Mesenchymal stem cell (in vitro differentiated cells and primary cell): ENCODE results near the gene CARNS1.

ENCODE experiments used
- DNase-seq: peaks from one replicate; pipeline ENCODE4 v3.0.0-alpha.2; 2013
- H2AFZ ChIP-seq: one replicate; pipeline ENCODE4 v1.6.1; 2013; ENCODE audit warnings: low read depth, mild to moderate bottlenecking, control low read depth, inconsistent platforms, low read length, moderate library complexity
- H2AK5ac ChIP-seq: 2 replicates; pipeline ENCODE4 v1.6.1; 2013; ENCODE audit warnings: low read length, moderate library complexity, mild to moderate bottlenecking, inconsistent platforms; ENCODE audit not compliant: severe bottlenecking
- H2BK120ac ChIP-seq: one replicate; pipeline ENCODE4 v1.6.1; 2013; ENCODE audit warnings: low read depth, mild to moderate bottlenecking, inconsistent platforms, low read length, moderate library complexity
- H2BK12ac ChIP-seq, 2 experiments: one replicate each; pipeline ENCODE4 v1.6.1; 2013; ENCODE audit warnings: inconsistent platforms in 2 of 2, low read length in 2 of 2, mild to moderate bottlenecking in 2 of 2, moderate library complexity in 2 of 2, control low read depth in 1 of 2
- H2BK15ac ChIP-seq: one replicate; pipeline ENCODE4 v1.6.1; 2013; ENCODE audit warnings: mild to moderate bottlenecking, low read depth, inconsistent platforms; ENCODE audit not compliant: poor library complexity, severe bottlenecking
- H2BK5ac ChIP-seq: 2 replicates; pipeline ENCODE4 v1.6.1; 2013; ENCODE audit warnings: low read depth, mild to moderate bottlenecking, low read length, control low read depth, inconsistent platforms; ENCODE audit not compliant: poor library complexity, severe bottlenecking
- H3K14ac ChIP-seq, 2 experiments: one replicate each; pipeline ENCODE4 v1.6.1; 2013; ENCODE audit warnings: inconsistent platforms in 2 of 2, low read length in 2 of 2, control low read depth in 1 of 2, mild to moderate bottlenecking in 1 of 2, moderate library complexity in 1 of 2
- H3K18ac ChIP-seq, 2 experiments: one replicate each; pipeline ENCODE4 v1.6.1; 2013; ENCODE audit warnings: inconsistent platforms in 2 of 2, low read length in 2 of 2, control low read depth in 1 of 2, low read depth in 1 of 2, mild to moderate bottlenecking in 1 of 2
- H3K23ac ChIP-seq, 2 experiments: one replicate each; pipeline ENCODE4 v1.6.1; 2013; ENCODE audit warnings: inconsistent platforms in 2 of 2, low read length in 2 of 2, mild to moderate bottlenecking in 2 of 2, moderate library complexity in 2 of 2, control low read depth in 1 of 2
- H3K27ac ChIP-seq: 2 replicates; pipeline ENCODE4 v1.5.1; 2013; ENCODE audit warnings: mild to moderate bottlenecking, moderate library complexity, low read length, control low read depth, inconsistent platforms; ENCODE audit not compliant: poor library complexity, severe bottlenecking
- H3K27me3 ChIP-seq, 2 experiments: 2 replicates each; pipeline versions ENCODE4 v1.6.1 to v1.7.0; 2013; ENCODE audit warnings: low read length in 2 of 2, mild to moderate bottlenecking in 2 of 2, moderate library complexity in 2 of 2, control low read depth in 1 of 2, inconsistent platforms in 1 of 2; ENCODE audit not compliant: control insufficient read depth in 1 of 2, insufficient read depth in 1 of 2
- H3K36me3 ChIP-seq, 2 experiments: 2 replicates each; pipeline versions ENCODE4 v1.6.1 to v1.7.0; 2013; ENCODE audit warnings: low read length in 2 of 2, control low read depth in 1 of 2, inconsistent platforms in 1 of 2, low read depth in 1 of 2, mild to moderate bottlenecking in 1 of 2; ENCODE audit not compliant: insufficient read depth in 2 of 2, control insufficient read depth in 1 of 2
- H3K4ac ChIP-seq, 2 experiments: one replicate each; pipeline ENCODE4 v1.6.1; 2013; ENCODE audit warnings: inconsistent platforms in 2 of 2, low read length in 2 of 2, mild to moderate bottlenecking in 2 of 2, moderate library complexity in 2 of 2, control low read depth in 1 of 2, low read depth in 1 of 2
- H3K4me1 ChIP-seq: 2 replicates; pipeline ENCODE4 v1.6.1; 2013; ENCODE audit warnings: low read depth, low read length, control low read depth; ENCODE audit not compliant: control insufficient read depth, insufficient read depth
- H3K4me2 ChIP-seq: 2 replicates; pipeline ENCODE4 v1.6.1; 2013; ENCODE audit warnings: low read length, mild to moderate bottlenecking, inconsistent platforms; ENCODE audit not compliant: poor library complexity, severe bottlenecking
- H3K4me3 ChIP-seq, 2 experiments: 2 replicates each; pipeline versions ENCODE4 v1.5.1 to v1.7.0; 2013; ENCODE audit warnings: low read length in 2 of 2, mild to moderate bottlenecking in 2 of 2, control low read depth in 1 of 2, low read depth in 1 of 2; ENCODE audit not compliant: insufficient read depth in 1 of 2
- H3K79me1 ChIP-seq: replicated peaks from 2 replicates; pipeline ENCODE4 v1.6.1; 2013; ENCODE audit warnings: mild to moderate bottlenecking, control low read depth, low read length, inconsistent platforms; ENCODE audit not compliant: poor library complexity, severe bottlenecking
- H3K9ac ChIP-seq: 2 replicates; pipeline ENCODE4 v1.7.0; 2013; ENCODE audit warnings: mild to moderate bottlenecking, low read length, moderate library complexity
- H3K9me3 ChIP-seq: 2 replicates; pipeline ENCODE4 v1.7.0; 2013; ENCODE audit warnings: mild to moderate bottlenecking, low read length; ENCODE audit not compliant: control insufficient read depth
- H4K8ac ChIP-seq: one replicate; pipeline ENCODE4 v1.6.1; 2013; ENCODE audit warnings: inconsistent platforms, mild to moderate bottlenecking, low read length, moderate library complexity
- H4K91ac ChIP-seq: one replicate; pipeline ENCODE4 v1.6.1; 2013; ENCODE audit warnings: mild to moderate bottlenecking, low read length, inconsistent platforms
- WGBS: methylation state at CpG from one replicate; pipeline ENCODE4 v1.1.7; 2013; ENCODE audit warnings: mixed read lengths; 5-methylcytosine and 5-hydroxymethylcytosine counted together

Gene CARNS1

GRCh38 chr11:67429038-67429668 lies 13.7 kb downstream of the CARNS1 start:
- Histone ChIP-seq H2BK120ac (no peak overlapping the region), H3K14ac (no peak overlapping the region), H2BK5ac (no peak overlapping the region), H2AFZ (no peak overlapping the region), H3K9me3 (no peaks in the 10 kb centered on the region), H2AK5ac (peak overlapping the region; percentile 44), H3K4me2 (peak overlapping the region; percentile 77), H3K79me1 (peaks cover 23% of the 10 kb centered on the region), H3K9ac (peak overlapping the region; percentile 97), H2BK15ac (no peak overlapping the region), H4K8ac (peak overlapping the region; percentile 97), H3K4ac (peak overlapping the region; percentile 21 to 90), H3K36me3 (peaks cover 35 to 45% of the 10 kb centered on the region in 2 experiments), H3K4me1 (peaks cover 13% of the 10 kb centered on the region), H3K27me3 (no peaks in the 10 kb centered on the region), H3K4me3 (peak overlapping the region; percentile 84 to 93), H3K23ac (no peak overlapping the region), H2BK12ac (no peak overlapping the region), H3K18ac (no peak overlapping the region), H3K27ac (peak overlapping the region; percentile 5), H4K91ac (peak overlapping the region; percentile 78)
- whole genome bisulfite sequencing: 58% methylated on average over 12 of the region's 12 CpGs
- DNase-seq: no peak

- H3K9me3 ChIP-seq: no peaks in the 10 kb centered on the region
- H3K23ac ChIP-seq: no peak overlapping the region
- H3K4me3 ChIP-seq: peak overlapping the region in 1 of 2 experiments; percentile 93
- no peak overlapping the region for H3K18ac ChIP-seq
- no peak for DNase-seq
- no peak overlapping the region for H3K14ac ChIP-seq
- no peak overlapping the region for H4K8ac ChIP-seq
- 92% methylated on average over 11 of the region's 11 CpGs for WGBS
- H3K27ac ChIP-seq: no peak overlapping the region
- peaks cover 12% of the 10 kb centered on the region for H3K4me1 ChIP-seq
- H2BK12ac ChIP-seq: no peak overlapping the region
- no peak overlapping the region for H2AK5ac ChIP-seq
- H3K36me3 ChIP-seq: peaks cover 41 to 45% of the 10 kb centered on the region in 2 experiments
- H2BK5ac ChIP-seq: no peak overlapping the region
- peaks cover 29% of the 10 kb centered on the region for H3K79me1 ChIP-seq
- H3K27me3 ChIP-seq: no peaks in the 10 kb centered on the region
- H2BK15ac ChIP-seq: no peak overlapping the region
- H2AFZ ChIP-seq: no peak overlapping the region
- no peak overlapping the region for H3K4ac ChIP-seq
- H3K4me2 ChIP-seq: no peak overlapping the region
- H2BK120ac ChIP-seq: no peak overlapping the region
- no peak overlapping the region for H4K91ac ChIP-seq
- peak overlapping the region; percentile 97 for H3K9ac ChIP-seq
Measured at GRCh38 chr11:67429722-67430121, 14.2 kb downstream of the CARNS1 start.

- no peak overlapping the region for H2BK5ac ChIP-seq
- no peaks in the 10 kb centered on the region for H3K9me3 ChIP-seq
- H3K79me1 ChIP-seq: peaks cover 40% of the 10 kb centered on the region
- peaks cover 53 to 64% of the 10 kb centered on the region in 2 experiments for H3K36me3 ChIP-seq
- no peak overlapping the region for H2BK15ac ChIP-seq
- 95% methylated on average over 20 of the region's 24 CpGs for WGBS
- H3K9ac ChIP-seq: no peak overlapping the region
- no peaks in the 10 kb centered on the region for H3K27me3 ChIP-seq
- no peak overlapping the region for H3K4me3 ChIP-seq
- DNase-seq: no peak
- peaks cover 30% of the 10 kb centered on the region for H3K4me1 ChIP-seq
- H3K14ac ChIP-seq: no peak overlapping the region
- H3K27ac ChIP-seq: no peak overlapping the region
- H4K91ac ChIP-seq: no peak overlapping the region
- no peak overlapping the region for H2AFZ ChIP-seq
- no peak overlapping the region for H3K23ac ChIP-seq
- H2BK120ac ChIP-seq: no peak overlapping the region
- no peak overlapping the region for H3K4me2 ChIP-seq
- H2BK12ac ChIP-seq: no peak overlapping the region
- H2AK5ac ChIP-seq: no peak overlapping the region
- no peak overlapping the region for H4K8ac ChIP-seq
- no peak overlapping the region for H3K4ac ChIP-seq
- no peak overlapping the region for H3K18ac ChIP-seq
Measured at GRCh38 chr11:67431346-67432249, 16.1 kb downstream of the CARNS1 start.

- H2AFZ ChIP-seq: no peak overlapping the region
- H3K9me3 ChIP-seq: no peaks in the 10 kb centered on the region
- WGBS: 95% methylated on average over 22 of the region's 22 CpGs
- H3K79me1 ChIP-seq: peaks cover 40% of the 10 kb centered on the region
- H3K27me3 ChIP-seq: no peaks in the 10 kb centered on the region
- H3K9ac ChIP-seq: no peak overlapping the region
- H2BK120ac ChIP-seq: no peak overlapping the region
- no peak overlapping the region for H2BK5ac ChIP-seq
- no peak overlapping the region for H2BK12ac ChIP-seq
- H3K18ac ChIP-seq: no peak overlapping the region
- H3K4me2 ChIP-seq: no peak overlapping the region
- no peak overlapping the region for H4K91ac ChIP-seq
- H2AK5ac ChIP-seq: no peak overlapping the region
- no peak overlapping the region for H3K23ac ChIP-seq
- peaks cover 59 to 70% of the 10 kb centered on the region in 2 experiments for H3K36me3 ChIP-seq
- H2BK15ac ChIP-seq: no peak overlapping the region
- no peak overlapping the region for H4K8ac ChIP-seq
- no peak for DNase-seq
- no peak overlapping the region for H3K14ac ChIP-seq
- H3K4ac ChIP-seq: no peak overlapping the region
- H3K4me1 ChIP-seq: peaks cover 40% of the 10 kb centered on the region
- H3K27ac ChIP-seq: no peak overlapping the region
- H3K4me3 ChIP-seq: no peak overlapping the region
Measured at GRCh38 chr11:67432655-67433349, 17.3 kb downstream of the CARNS1 start.
